ENCODE results near the gene PDE4D.

- TF ChIP-seq REST (IDR thresholded peaks at IDR 0.05; ENCODE audit: insufficient read depth in 1 of 2, low read depth in 2 of 2, low read length in 1 of 2) (no peak), CTCF (IDR thresholded peaks at IDR 0.05) (no peak), SIN3A (IDR thresholded peaks at IDR 0.05; ENCODE audit: borderline replicate concordance, insufficient read depth, low read depth, low read length) (no peak), POLR2AphosphoS5 (IDR thresholded peaks at IDR 0.05; ENCODE audit: low read depth, low read length) (no peak), TCF7L2 (IDR thresholded peaks at IDR 0.05; ENCODE audit: low read depth, low read length) (no peak)
These were observed 180.6 kb downstream of the PDE4D start for GRCh38 chr5:59712836-59713497.
